Epithelial cell of prostate (primary cell): Measurements from ENCODE around the gene KIF18B.

Experiments
- DNase-seq: peaks from one replicate; pipeline ENCODE4 v3.0.0-alpha.2; 2011; ENCODE audit warnings: low read depth, low spot score
- H3K27ac ChIP-seq: fragments of 450-650 bp; 2 replicates; pipeline ENCODE4 v1.5.1; 2017; ENCODE audit warnings: mild to moderate bottlenecking

KIF18B gene

GRCh38 chr17:44884941-44885340, 62.6 kb downstream of the KIF18B start:
- no peak overlapping the region for H3K27ac ChIP-seq
- no peak for DNase-seq

- no peak for DNase-seq
- no peak overlapping the region for H3K27ac ChIP-seq
Measured at GRCh38 chr17:44881145-44881544, 66.4 kb downstream of the KIF18B start.

- H3K27ac ChIP-seq, result no peak overlapping the region
- no peak for DNase-seq
Measured at GRCh38 chr17:44880062-44880461, 67.5 kb downstream of the KIF18B start.

- no peak overlapping the region for H3K27ac ChIP-seq
- DNase-seq, result no peak
Measured at GRCh38 chr17:44879376-44879775, 68.2 kb downstream of the KIF18B start.

- H3K27ac ChIP-seq, result no peak overlapping the region
- no peak for DNase-seq
Measured at GRCh38 chr17:44878627-44879221, 68.8 kb downstream of the KIF18B start.

GRCh38 chr17:44877121-44877520, 70.5 kb downstream of the KIF18B start:
- no peak for DNase-seq
- H3K27ac ChIP-seq, result no peak overlapping the region

GRCh38 chr17:44875761-44876160, 71.8 kb downstream of the KIF18B start:
- no peak for DNase-seq
- H3K27ac ChIP-seq, result no peak overlapping the region
